Amniotic stem cell (primary cell): ENCODE data around the gene NKIRAS2.

Experiments
- DNase-seq: peaks from one replicate; lab custom pipeline; 2025; lab: John Stamatoyannopoulos, UW

Gene NKIRAS2

DNA sequence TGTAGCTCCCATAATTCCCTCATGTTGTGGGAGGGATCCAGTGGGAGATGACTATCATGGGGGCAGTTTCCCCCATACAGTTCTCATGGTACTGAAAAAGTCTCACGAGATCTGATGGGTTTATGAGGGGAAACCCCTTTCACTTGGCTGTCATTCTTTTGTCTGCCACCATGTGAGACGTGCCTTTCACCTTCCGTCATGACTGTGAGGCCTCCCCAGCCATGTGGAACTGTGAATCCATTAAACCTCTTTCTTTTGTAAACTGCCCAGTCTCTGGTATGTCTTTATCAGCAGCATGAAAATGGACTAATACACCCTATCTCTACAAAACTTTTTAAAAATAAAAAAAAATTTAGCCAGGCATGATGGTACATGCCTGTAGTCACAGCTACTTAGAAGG is 36.7 kb downstream of the NKIRAS2 start:
- DNase-seq: no peak

DNA sequence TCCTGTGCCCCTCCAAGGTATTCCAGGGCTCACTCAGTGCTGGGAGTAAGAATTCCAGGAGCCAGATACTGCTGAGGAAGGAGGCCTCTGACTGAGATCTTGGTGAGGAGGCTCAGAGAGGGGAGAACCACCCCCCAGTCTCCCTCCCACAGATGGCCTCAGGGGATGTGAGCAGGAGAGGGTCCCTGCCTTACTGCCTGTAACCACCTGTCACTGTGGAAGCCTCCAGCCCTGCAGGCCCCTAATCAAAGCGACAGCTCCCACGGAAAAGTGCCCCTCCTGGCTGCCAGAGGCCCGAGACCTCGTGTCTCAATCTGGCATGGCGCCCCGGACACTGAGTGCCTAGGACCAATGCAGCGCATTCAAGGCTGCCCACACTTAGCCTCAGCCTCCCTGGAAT is 38.2 kb downstream of the NKIRAS2 start:
- DNase-seq: no peak

GRCh38 chr17:42059815-42060214 is 39.9 kb downstream of the NKIRAS2 start:
- no peak for DNase-seq

DNA sequence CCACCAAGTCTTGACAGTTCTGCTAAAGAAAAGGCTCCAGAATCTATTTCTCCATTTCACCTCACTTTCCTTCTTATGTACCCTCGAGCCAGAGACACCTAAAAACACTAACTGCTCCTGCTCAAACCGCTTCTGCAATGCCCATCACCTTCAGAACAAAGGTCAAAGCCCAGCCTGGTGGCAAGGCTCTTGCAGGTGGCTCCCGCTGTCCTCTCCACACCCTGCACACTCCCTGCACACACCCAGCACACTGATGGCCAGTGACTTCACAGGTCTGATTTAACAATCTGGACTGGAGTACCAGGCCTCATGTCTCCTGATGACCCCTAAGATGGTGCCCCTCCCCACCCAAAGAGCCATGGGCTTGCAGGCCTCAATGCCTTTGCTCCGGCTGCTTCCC is 40.3 kb downstream of the NKIRAS2 start:
- no peak for DNase-seq

- no peak for DNase-seq
Measured at GRCh38 chr17:42061646-42062487, 42.0 kb downstream of the NKIRAS2 start.

GRCh38 chr17:42062681-42063080 is 42.8 kb downstream of the NKIRAS2 start:
- no peak for DNase-seq

DNA sequence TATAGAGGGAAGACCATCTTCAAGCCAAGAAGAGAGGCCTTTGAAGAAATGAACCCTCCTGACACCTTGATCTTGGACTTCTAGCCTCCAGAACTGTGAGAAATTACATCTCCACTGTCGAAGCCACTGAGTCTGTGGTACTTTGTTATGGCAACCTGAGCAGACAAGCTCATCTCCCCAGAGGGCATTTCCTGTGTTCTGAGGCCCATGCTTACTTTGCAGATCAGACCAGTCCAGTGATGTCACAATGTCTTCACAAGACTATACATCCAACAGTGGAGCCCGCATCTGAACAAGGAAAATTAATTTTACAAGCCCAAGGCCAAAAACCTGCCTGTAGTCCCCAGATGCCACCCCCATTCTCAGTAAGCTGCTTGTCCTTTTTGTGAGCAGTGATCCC is 45.3 kb downstream of the NKIRAS2 start:
- no peak for DNase-seq

DNA sequence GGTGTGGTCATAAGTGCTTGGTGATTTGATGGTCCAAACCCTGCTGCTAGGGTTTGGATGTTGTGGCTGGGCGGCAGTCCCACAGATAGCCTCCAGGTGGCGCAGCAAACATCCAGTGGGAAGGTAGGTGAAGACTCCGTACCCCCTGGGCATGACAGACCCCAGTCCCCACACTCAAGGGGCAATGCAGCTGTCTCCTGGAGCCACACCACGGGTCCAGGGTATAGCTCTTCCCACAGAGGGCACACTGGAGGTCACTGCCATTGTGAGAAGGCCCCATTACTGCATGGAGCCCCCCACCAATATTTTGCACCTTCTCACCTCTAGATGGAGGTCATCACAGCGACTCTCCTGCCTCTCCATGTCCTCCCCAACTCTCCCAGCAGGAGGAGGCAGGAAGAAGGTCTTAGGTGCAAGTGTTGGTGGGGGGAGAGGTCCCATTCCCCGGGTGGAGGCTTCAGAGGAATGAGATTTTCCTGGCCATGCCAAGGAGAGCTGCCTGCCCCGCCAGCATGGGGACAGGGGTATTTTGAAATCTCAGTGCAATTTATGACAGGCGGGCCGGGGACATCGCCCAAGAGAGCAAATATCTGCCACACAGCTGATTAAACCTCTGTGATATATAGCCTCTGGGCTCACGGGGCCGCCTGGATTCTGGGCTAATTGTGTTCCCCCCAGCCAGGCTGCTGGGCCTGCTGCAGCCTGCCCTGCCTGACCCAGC is 47.6 kb downstream of the NKIRAS2 start:
- DNase-seq: no peak

DNA sequence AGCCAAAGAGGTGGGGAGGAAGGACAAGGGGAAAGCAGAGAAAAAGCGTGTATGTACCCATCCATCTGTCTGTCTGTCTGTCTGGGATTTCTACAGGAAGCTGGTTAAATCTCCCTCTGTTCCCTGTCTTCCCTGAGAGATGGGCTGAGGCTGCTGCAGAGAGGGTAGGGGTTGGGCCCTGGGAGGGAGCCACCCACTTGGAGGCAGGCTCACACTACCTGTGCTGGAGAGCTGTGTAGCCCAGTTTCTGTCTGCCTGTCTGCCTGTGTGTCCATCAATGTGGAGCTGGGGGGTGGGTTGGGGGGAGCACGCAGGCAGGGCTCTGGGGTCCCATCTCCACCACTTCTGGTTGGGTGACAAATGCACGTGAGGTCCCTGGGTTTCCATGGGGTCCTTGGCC is 49.1 kb downstream of the NKIRAS2 start:
- DNase-seq: no peak

DNA sequence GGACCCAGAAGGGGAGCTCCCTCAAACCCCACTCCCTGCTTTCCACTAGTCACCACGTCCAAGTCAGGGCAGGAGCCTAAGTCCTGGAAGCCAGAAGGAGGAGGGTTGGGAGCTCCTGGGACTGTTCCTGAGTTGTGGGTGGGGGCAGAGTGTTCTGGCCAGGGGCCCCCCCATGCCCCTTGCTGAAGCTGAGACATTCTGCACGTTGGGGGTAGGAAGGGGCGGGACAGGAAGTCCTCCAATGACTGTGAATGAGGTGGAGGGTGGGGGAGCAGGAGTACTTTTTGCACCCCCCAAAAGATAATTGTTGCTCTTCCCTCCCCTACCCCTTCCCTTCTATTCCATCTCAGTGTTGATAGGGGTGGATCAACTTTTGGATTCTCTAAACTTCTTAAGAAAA is 51.9 kb downstream of the NKIRAS2 start:
- no peak for DNase-seq

- DNase-seq: no peak
Measured at GRCh38 chr17:42072323-42073187, 52.7 kb downstream of the NKIRAS2 start.
